Liver (tissue), 9 donors: ENCODE results near the gene MRC1. TPM values are rescaled to one million over a fixed set of nuclear protein-coding genes. Genes with fewer than 3 reads are reported as not detected.

Experiments used
- DNase-seq: peaks from one replicate; pipeline ENCODE4 v3.0.0-alpha.2; 2017; ENCODE audit warnings: low spot score
- H3K27ac ChIP-seq, 2 donors: one replicate each; pipeline ENCODE4 v1.7.0; 2013; ENCODE audit warnings: inconsistent platforms in 2 of 2, low read length in 2 of 2, control low read depth in 1 of 2, low read depth in 1 of 2, mild to moderate bottlenecking in 1 of 2
- H3K27me3 ChIP-seq, 4 donors: one replicate each; pipeline versions ENCODE4 v1.6.1 to v1.7.0; 2013; ENCODE audit warnings: low read length in 3 of 4, inconsistent platforms in 1 of 4, mild to moderate bottlenecking in 1 of 4, moderate library complexity in 1 of 4; ENCODE audit not compliant: control insufficient read depth in 4 of 4, insufficient read depth in 4 of 4
- H3K36me3 ChIP-seq, 4 donors: one replicate each; pipeline versions ENCODE4 v1.6.1 to v1.7.0; 2013; ENCODE audit warnings: low read length in 3 of 4, mild to moderate bottlenecking in 3 of 4, low read depth in 1 of 4, moderate library complexity in 1 of 4; ENCODE audit not compliant: control insufficient read depth in 4 of 4, insufficient read depth in 3 of 4
- H3K4me1 ChIP-seq, 4 donors: one replicate each; pipeline versions ENCODE4 v1.6.1 to v1.7.0; 2013; ENCODE audit warnings: low read length in 3 of 4, mild to moderate bottlenecking in 3 of 4, moderate library complexity in 1 of 4; ENCODE audit not compliant: control insufficient read depth in 4 of 4, insufficient read depth in 4 of 4
- H3K4me3 ChIP-seq, 3 donors: one replicate each; pipeline versions ENCODE4 v1.6.1 to v1.7.0; 2013; ENCODE audit warnings: low read length in 3 of 3, control low read depth in 1 of 3, low read depth in 1 of 3, mild to moderate bottlenecking in 1 of 3
- H3K9ac ChIP-seq, 2 donors: one replicate each; pipeline ENCODE4 v1.7.0; 2013; ENCODE audit warnings: low read length in 2 of 2, mild to moderate bottlenecking in 2 of 2, moderate library complexity in 2 of 2, control low read depth in 1 of 2, low read depth in 1 of 2
- H3K9me3 ChIP-seq, 4 donors: one replicate each; pipeline versions ENCODE4 v1.6.1 to v1.7.0; 2013; ENCODE audit warnings: low read length in 3 of 4; ENCODE audit not compliant: control insufficient read depth in 4 of 4
- ATF3 ChIP-seq: IDR thresholded peaks from 2 replicates; pipeline ENCODE4 v1.6.1; 2016; ENCODE audit warnings: antibody characterized with exemption
- CTCF ChIP-seq: fragments of 150-350 bp; IDR thresholded peaks from 2 replicates; pipeline ENCODE4 v1.5.1; 2017; ENCODE audit warnings: improper control_type of control experiment, low read depth, low read length; ENCODE audit not compliant: missing input control
- EGR1 ChIP-seq, 2 donors: IDR thresholded peaks; 2 replicates each; pipeline ENCODE4 v1.6.1; 2016 to 2018; ENCODE audit warnings: antibody characterized with exemption in 2 of 2, low read depth in 2 of 2
- FOXA1 ChIP-seq: IDR thresholded peaks from 2 replicates; pipeline ENCODE4 v1.6.1; 2016; ENCODE audit warnings: antibody characterized with exemption
- FOXA2 ChIP-seq: IDR thresholded peaks from 2 replicates; pipeline ENCODE4 v1.6.1; 2016; ENCODE audit warnings: antibody characterized with exemption
- GABPA ChIP-seq, 2 donors: IDR thresholded peaks in 1 of 2; conservative IDR thresholded peaks in 1 of 2; 2 replicates each; pipeline ENCODE4 v1.6.1; 2016; ENCODE audit warnings: antibody characterized with exemption in 2 of 2, mild to moderate bottlenecking in 1 of 2, moderate library complexity in 1 of 2
- HNF4A ChIP-seq, 2 donors: conservative IDR thresholded peaks; 2 replicates each; pipeline ENCODE4 v1.6.1; 2016; ENCODE audit warnings: antibody characterized with exemption in 2 of 2, mild to moderate bottlenecking in 2 of 2
- HNF4G ChIP-seq: IDR thresholded peaks from 2 replicates; pipeline ENCODE4 v1.6.1; 2016; ENCODE audit warnings: antibody characterized with exemption
- JUND ChIP-seq, 2 donors: IDR thresholded peaks; 2 replicates each; pipeline ENCODE4 v1.6.1; 2016; ENCODE audit warnings: antibody characterized with exemption in 2 of 2
- NR2F2 ChIP-seq: IDR thresholded peaks from 2 replicates; pipeline ENCODE4 v1.6.1; 2016; ENCODE audit warnings: antibody characterized with exemption
- RAD21 ChIP-seq, 2 donors: IDR thresholded peaks; 2 replicates each; pipeline ENCODE4 v1.6.1; 2016; ENCODE audit warnings: antibody characterized with exemption in 2 of 2, mild to moderate bottlenecking in 2 of 2
- REST ChIP-seq: IDR thresholded peaks from 2 replicates; pipeline ENCODE4 v1.6.1; 2016; ENCODE audit warnings: antibody characterized with exemption, mild to moderate bottlenecking
- RXRA ChIP-seq, 2 donors: IDR thresholded peaks; 2 replicates each; pipeline ENCODE4 v1.6.1; 2017 to 2018; ENCODE audit warnings: antibody characterized with exemption in 2 of 2, mild to moderate bottlenecking in 1 of 2
- SP1 ChIP-seq: IDR thresholded peaks from 2 replicates; pipeline ENCODE4 v1.6.1; 2018; ENCODE audit warnings: antibody characterized with exemption, mild to moderate bottlenecking
- TAF1 ChIP-seq: conservative IDR thresholded peaks from 2 replicates; pipeline ENCODE4 v1.6.1; 2016; ENCODE audit warnings: antibody characterized with exemption, mild to moderate bottlenecking
- YY1 ChIP-seq: IDR thresholded peaks from 2 replicates; pipeline ENCODE4 v1.6.1; 2016; ENCODE audit warnings: antibody characterized with exemption, mild to moderate bottlenecking
- WGBS: extraction: QIAGEN DNeasy Blood & Tissue Kit; methylation state at CpG from one replicate; pipeline ENCODE4 v1.1.7; 2013; 5-methylcytosine and 5-hydroxymethylcytosine counted together
- polyA plus RNA-seq, 2 donors: library from polyadenylated mRNA; stranded (reverse) in 1 of 2; unstranded in 1 of 2; fragments of 200-250 nt in 1 of 2; fragments of >200 nt in 1 of 2; fragmentation: Nextera tagmentation in 1 of 2; extraction: Ambion mirVana in 1 of 2; gene quantifications; one replicate each; pipeline versions ENCODE4 v1.2.1 to v1.2.3, GENCODE V29; 2013 to 2015
- total RNA-seq, 2 donors: library from RNA; depleted of rRNA; stranded (reverse); fragments of >200 nt; gene quantifications; one replicate each; pipeline ENCODE4 v1.2.3, GENCODE V29; 2014
- TF ChIP-seq, protein P1 (sequence below): IDR thresholded peaks from 2 replicates; pipeline ENCODE4 v1.6.1; 2016; ENCODE audit warnings: antibody characterized with exemption
- TF ChIP-seq, protein P2 (sequence below): IDR thresholded peaks from 2 replicates; pipeline ENCODE4 v1.6.1; 2016; ENCODE audit warnings: antibody characterized with exemption
- donor health status: healthy.
- donor health status: healthy.
- donor health status: healthy.
- donor health status: healthy.
- donor health status: healthy.

Gene MRC1
- total and polyA plus RNA-seq, 4 donors: 9.2 to 47.0 (median 34.1) TPM

GRCh38 chr10:17784688-17785087, 24.5 kb upstream of the MRC1 start:
- H3K4me3 ChIP-seq: no peak overlapping the region
- H3K27me3 ChIP-seq: peaks cover 0 to 2% (median 0%) of the 10 kb centered on the region in 4 donors
- H3K27ac ChIP-seq: no peak overlapping the region
- TF ChIP-seq FOXA1: no peak
- no peak for TF ChIP-seq RAD21 (IDR thresholded peaks at IDR 0.05)
- no peak for TF ChIP-seq RXRA (IDR thresholded peaks at IDR 0.05)
- no peak for TF ChIP-seq JUND (IDR thresholded peaks at IDR 0.05)
- TF ChIP-seq SP1: no peak
- no peak for TF ChIP-seq CTCF
- TF ChIP-seq HNF4A (conservative IDR thresholded peaks at IDR 0.05): no peak
- TF ChIP-seq YY1: no peak
- TF ChIP-seq EGR1 (IDR thresholded peaks at IDR 0.05; ENCODE audit: low read depth in 2 of 2): no peak
- TF ChIP-seq ATF3: no peak
- TF ChIP-seq FOXA2: no peak
- TF ChIP-seq, protein P1, sequence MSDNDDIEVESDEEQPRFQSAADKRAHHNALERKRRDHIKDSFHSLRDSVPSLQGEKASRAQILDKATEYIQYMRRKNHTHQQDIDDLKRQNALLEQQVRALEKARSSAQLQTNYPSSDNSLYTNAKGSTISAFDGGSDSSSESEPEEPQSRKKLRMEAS: no peak
- no peak for TF ChIP-seq HNF4G
- TF ChIP-seq GABPA (IDR thresholded peaks at IDR 0.05 in 1 of 2, conservative IDR thresholded peaks at IDR 0.05 in 1 of 2): no peak
- TF ChIP-seq TAF1: no peak
- TF ChIP-seq, protein P2, sequence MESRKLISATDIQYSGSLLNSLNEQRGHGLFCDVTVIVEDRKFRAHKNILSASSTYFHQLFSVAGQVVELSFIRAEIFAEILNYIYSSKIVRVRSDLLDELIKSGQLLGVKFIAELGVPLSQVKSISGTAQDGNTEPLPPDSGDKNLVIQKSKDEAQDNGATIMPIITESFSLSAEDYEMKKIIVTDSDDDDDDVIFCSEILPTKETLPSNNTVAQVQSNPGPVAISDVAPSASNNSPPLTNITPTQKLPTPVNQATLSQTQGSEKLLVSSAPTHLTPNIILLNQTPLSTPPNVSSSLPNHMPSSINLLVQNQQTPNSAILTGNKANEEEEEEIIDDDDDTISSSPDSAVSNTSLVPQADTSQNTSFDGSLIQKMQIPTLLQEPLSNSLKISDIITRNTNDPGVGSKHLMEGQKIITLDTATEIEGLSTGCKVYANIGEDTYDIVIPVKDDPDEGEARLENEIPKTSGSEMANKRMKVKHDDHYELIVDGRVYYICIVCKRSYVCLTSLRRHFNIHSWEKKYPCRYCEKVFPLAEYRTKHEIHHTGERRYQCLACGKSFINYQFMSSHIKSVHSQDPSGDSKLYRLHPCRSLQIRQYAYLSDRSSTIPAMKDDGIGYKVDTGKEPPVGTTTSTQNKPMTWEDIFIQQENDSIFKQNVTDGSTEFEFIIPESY: no peak
- TF ChIP-seq NR2F2: no peak
- TF ChIP-seq REST: no peak
- no peaks in the 10 kb centered on the region for H3K36me3 ChIP-seq
- no peak for DNase-seq
- no peaks in the 10 kb centered on the region for H3K4me1 ChIP-seq
- WGBS: 73% methylated on average over 3 of the region's 3 CpGs
- no peak overlapping the region for H3K9ac ChIP-seq
- no peaks in the 10 kb centered on the region for H3K9me3 ChIP-seq
